ENCODE measurements around the gene SUSD2.
"Not testable (repeated sequence)": the region's sequence is repeated elsewhere in the genome, so short reads cannot be mapped to it uniquely, and the experiment has no call there.

SUSD2 gene

DNA sequence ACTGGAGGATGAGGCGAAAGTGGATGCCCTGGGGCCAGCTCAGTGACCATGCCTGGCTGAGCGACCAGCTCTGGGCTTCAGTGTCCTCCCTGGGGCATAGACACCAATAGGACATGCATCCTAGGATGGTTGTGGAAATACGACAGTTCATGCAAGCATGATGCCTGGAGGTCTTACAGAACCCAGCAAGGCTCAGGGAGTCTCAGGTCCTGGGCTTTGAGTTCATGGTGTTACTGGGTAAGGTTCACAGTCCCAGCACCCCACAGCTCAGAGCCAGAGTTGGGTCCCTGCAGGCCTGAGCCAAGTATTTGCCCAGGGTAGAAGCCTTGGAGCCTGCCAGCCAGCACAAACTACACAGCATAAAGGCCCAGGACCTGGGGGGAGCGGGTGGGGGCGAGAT is 4.2 kb upstream of the SUSD2 start:
- DNase-seq (ENCODE audit: low read depth) = no peak

DNA sequence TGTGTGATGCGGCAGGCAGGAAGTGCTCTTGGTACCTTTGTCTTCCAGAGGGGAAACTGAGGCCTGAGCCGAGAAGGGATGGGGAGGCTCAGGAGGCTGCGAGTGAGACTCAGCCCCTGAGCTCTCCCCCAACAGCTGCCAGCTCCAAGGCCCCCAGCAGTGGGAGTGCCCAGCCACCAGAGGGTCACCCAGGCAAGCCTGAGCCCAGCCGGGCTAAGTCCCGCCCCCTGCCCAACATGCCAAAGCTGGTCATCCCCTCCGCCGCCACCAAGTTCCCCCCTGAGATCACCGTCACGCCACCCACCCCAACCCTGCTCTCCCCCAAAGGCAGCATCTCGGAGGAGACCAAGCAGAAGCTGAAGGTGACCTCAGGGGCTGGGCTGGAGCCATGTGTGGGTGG is 3.8 kb upstream of the SUSD2 start:
- no peak for DNase-seq (ENCODE audit: low read depth)

DNA sequence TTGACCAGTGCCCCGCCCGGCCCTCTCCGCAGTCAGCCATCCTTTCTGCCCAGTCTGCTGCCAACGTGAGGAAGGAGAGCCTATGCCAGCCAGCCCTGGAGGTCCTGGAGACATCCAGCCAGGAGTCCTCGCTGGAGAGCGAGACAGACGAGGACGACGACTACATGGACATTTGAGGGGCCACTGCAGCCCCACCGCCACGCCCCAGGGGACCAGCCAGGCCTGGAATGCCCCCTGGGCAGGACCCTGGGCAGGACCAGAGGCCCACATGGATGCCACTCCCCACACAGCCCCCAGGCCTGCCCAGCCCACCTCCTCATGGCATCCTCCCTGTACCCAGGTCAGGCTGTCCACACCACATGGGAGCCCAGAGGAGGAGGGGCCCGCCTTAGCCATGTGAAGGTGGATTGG is 3.3 kb upstream of the SUSD2 start:
- no peak for DNase-seq (ENCODE audit: low read depth)

DNA sequence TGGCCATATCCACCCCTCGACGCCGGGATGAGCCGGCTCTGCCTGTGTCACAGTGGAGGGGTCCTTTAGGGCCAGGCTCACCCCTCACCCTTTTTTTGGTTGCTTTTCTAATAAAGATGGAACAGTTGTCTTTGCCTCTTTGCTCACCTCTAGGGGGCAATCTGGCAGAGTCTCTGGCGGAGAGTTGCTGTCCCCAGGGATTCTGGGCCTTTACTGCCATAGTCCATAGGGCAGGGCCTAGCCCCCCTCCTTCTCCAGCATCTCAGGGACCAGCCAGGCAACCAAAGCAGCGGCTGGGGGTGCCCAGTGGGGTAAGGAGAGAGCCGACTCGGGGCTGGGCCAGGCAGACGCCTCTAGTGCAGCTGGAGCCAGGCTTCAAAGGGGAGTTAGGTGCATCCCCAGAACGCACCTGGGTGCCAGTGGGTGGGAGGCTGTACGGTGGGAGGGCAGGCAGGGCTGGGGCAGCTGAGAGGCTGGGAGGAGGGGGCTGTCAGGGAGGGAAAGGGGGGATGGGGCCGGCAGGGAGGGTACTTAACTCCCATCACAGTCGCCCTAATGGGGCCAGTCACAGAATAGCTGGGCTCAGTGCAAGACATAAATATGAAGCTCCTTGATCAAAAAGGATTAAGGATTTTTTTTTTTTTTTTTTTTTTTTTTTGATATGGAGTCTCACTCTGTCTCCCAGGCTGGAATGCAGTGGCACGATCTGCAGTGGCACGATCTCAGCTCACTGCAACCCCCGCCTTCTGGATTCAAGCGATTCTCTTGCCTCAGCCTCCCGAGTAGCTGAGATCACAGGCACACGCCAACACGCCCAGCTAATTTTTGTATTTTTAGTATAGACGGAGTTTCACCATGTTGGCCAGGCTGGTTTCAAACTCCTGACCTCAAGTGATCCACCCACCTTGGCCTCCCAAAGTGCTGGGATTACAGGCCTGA is 2.5 kb upstream of the SUSD2 start:
- DNase-seq (ENCODE audit: low read depth) = no peak

DNA sequence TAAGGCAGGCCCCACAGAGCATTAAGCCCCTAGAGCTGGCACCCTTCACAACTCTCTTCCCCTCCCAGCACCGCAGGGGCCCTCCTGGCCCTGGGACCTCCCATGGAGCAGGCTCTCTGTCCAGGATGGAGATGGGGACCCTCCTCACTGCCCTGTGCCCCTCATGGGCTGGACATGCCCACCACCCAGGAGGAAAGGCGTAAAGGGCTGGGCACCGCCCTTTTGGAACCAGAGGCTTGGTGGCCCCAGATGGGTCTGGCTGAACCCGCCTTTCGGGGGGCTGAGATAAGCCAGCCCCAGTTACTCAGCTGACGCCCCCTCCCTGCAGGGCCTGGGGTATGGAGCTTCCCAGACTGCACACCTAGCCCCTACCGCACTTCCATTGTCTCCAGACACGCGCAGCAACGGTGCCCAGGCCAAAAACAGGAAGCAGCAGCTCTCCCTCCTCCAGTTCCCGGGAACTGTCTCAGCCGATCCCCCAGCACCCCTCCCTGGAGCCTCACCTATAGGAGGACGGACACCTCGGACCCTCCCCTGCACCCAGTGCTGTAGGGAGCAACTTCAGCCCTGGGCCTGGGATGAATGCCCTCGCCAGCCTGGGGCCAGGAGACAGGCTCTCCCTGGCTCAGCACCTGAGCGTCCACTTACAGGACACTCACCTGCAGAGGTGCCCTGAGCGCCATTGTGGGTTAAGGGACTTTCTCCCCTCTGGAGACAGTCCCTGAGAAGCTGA is 1.6 kb upstream of the SUSD2 start:
- no peak for DNase-seq (ENCODE audit: low read depth)

DNA sequence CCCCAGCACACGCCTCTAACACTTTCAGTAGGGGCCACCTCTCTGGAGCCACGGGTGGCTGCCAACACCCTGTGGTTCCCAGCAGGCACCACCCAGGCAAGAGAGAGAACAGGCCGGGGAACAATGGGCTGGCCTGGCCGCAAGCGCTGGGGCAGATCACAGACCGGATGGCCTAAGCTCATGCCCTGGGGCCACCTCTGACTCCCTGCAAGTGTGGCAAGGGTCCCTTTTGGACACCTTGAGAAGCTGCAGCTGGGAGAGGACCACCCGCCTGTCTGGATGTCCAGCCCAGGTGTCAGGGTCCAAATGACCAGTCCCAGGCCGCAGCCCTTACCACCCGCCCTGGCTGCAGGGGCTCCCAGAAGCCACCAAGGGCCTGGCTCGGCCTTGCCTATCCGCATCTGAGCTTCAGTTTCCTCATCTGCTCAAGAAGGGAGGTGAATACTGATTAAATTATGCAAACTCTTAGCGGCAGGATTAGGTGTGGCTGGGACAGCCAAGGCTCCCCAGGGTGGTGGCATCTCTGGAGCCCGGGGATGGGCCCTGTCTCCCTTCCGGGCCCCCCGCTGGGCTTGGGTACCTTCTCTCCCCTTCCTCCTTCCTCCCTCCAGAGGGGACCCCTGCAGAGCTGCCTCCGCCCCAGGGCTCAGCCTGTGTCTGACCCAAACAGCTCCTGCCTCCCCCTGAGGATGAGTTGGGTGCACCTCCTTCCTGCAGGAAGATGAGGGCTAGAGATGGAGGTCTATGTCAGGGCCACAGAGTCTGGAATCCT is 785 bp upstream of the SUSD2 start:
- DNase-seq (ENCODE audit: low read depth) = no peak

DNA sequence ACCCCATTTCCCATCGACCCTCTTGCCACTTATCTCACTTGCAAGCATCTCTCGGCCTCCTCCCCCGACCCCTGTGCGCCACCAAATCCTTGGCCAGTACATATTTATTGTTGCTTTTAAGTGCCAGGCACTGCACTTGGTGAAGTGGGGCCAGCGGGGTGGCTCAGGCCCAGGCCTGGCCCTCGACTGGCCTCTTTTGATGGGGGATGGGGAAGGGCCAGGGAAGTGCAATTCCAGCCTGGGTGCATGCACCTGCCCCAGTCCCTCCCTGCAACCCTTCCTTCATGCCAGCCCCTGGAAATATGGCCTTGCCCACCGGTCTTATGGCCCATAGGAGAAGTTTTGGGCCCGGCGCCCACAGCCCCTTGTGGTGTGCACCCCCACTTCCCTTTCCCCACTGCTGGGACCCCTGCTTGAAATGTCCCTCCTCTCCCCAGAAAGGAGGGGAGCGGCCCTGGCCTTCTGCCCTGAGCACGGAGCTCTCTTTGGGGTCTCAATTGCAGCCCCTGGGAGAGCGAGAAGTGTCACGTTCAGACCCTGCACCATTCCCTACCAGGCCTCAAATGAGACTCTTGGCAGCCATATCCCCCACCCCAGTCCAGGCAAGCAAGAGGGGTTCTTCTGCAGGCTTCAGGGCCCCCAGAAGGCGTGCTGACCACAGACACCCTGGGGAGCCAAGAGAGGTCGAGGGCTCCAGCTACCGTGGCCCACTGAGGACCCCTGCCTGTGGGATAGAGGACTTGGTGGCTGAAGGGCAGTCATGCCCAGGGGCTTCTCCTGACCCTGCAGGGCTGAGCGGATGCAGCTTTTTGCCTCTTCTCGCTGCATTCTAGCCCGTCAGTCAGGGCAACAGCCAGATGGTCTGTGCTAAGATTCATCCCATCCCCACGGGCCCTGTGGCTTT is 961 bp downstream of the SUSD2 start:
- DNase-seq (ENCODE audit: low read depth) = no peak

DNA sequence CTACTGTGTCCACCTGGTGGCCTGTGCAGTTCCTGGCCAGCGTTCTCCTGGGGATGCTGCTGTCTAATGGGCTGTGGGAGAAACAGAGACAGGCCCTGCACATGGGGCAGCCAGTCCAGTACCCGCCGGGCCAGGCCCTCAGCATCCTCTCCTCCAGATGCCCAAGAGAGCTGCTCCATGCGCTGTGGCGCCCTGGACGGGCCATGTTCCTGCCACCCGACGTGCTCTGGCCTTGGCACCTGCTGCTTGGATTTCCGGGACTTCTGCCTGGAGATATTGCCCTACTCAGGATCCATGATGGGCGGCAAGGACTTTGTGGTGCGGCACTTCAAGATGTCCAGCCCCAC is 1.6 kb downstream of the SUSD2 start:
- not testable (repeated sequence) for DNase-seq (ENCODE audit: low read depth)

DNA sequence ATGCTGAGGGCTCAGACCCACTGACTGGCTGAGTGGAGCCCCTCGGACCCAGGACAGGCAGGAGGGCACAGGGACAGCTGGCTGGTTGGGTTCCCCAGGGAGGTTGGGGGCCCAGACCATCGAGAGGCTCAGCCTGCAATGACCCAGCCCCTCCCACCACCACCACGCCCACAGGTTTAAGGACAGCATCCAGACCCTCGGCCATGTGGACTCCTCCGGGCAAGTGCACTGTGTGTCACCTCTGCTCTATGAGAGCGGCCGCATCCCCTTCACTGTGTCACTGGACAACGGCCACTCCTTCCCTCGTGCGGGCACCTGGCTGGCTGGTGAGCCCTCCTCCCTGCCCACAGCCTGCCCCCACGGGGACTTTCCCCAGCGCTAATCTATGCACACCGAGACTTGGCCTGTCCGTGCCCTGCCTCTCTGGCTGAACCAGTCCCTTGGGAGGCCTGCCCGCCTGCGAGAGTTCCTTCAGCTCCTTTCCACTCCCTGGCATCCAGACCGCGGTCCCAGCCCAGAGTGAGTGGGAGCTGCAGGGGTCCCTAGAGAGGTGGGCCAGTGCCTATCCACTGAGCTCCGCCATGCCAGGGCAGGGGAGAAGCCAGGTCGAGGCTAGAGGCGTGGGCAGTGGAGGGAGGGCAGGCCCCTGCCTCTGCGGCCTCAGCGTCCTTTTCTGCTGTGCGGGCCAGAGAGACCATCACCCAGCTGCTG is 2.2 kb downstream of the SUSD2 start:
- no peak for DNase-seq (ENCODE audit: low read depth)

DNA sequence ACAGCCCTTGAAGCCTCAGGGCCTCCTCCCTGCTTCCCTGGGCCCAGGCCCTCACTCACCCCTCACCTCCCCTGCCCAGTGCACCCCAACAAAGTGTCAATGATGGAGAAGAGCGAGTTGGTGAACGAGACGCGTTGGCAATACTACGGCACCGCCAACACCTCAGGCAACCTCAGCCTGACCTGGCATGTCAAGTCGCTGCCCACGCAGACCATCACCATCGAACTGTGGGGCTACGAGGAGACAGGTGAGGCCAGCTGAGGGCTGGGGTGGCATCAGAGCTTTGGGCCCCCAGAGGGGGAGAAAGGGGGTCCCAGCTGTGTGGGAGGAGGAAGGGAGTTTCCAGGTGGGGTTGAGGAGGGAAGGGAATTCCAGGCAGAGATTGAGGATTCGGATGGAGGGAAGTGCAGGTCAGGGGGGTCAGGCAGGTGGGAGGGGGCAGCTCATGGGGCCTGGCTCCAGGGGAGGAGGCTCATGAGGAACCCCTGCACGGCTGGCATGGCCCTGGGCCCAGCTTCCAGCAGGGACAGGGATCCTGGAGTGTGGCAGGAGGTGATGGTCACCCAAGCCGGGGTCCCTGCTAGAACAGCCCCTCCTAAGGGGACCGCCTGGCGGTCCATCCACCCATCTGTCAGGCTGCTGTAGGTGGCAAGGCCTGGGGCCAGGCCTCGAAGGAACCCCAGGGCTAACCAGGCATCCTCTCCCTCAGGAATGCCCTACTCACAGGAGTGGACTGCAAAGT is 2.9 kb downstream of the SUSD2 start:
- no peak for DNase-seq (ENCODE audit: low read depth)

DNA sequence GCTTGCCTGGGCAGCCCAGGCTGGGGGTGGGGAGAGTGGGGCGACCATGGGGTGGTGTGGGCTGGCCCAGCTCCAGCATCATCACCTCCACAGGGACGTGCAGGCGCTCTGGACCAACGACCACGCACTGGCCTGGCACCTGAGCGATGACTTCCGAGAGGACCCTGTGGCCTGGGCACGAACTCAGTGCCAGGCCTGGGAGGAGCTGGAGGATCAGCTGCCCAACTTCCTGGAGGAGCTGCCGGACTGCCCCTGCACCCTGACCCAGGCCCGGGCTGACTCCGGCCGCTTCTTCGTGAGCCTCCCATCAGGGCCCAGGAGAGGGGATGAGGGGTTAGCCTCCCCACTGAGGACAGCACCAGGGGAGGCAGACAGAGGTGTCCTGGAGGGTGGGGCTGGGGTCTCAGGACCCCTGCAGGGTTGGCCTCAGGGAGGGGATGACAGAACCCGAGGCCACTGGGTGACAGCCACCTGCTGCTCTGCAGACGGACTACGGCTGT is 3.8 kb downstream of the SUSD2 start:
- DNase-seq (ENCODE audit: low read depth) = no peak

DNA sequence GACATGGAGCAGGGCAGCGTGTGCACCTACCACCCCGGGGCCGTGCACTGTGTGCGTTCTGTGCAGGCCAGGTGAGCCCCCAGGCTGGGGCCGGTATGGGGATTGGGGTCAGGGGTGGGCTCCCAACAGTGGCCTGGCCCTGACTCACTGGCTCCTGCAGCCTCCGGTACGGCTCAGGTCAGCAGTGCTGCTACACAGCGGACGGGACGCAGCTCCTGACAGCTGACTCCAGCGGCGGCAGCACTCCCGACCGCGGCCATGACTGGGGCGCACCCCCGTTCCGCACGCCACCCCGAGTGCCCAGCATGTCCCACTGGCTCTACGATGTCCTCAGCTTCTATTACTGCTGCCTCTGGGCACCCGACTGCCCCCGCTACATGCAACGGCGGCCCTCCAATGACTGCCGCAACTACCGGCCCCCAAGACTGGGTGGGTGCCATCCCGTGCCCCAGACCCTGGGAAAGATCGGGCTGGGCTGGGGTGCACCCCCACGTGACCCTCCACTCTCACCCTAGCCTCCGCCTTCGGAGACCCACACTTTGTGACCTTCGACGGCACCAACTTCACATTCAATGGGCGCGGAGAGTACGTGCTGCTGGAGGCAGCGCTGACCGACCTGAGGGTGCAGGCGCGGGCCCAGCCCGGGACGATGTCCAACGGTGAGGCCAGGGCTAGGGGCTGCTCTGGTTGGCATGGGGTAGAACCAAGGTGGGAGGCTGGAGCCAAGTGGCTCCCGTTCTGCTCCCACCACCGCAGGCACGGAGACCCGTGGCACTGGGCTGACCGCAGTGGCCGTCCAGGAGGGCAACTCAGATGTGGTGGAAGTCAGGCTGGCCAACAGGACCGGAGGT is 4.4 kb downstream of the SUSD2 start:
- no peak for DNase-seq (ENCODE audit: low read depth)

DNA sequence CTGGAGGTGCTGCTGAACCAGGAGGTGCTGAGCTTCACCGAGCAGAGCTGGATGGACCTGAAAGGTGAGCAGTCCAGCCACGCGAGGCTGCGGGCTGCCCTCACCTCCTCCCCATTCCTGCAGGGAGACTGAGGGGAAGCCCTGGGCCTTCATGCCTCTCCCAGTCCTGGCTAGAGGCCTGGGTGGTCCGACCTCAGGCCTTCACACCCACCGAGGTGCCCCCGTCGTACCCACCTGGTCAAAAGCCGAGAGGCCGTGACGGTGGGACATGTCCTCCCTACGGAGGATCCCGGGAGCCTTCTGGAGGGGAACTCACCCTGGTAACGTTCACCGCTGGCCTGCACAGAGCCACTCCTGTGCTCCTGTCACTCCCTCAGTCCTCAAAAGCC is 5.1 kb downstream of the SUSD2 start:
- DNase-seq (ENCODE audit: low read depth) = no peak

DNA sequence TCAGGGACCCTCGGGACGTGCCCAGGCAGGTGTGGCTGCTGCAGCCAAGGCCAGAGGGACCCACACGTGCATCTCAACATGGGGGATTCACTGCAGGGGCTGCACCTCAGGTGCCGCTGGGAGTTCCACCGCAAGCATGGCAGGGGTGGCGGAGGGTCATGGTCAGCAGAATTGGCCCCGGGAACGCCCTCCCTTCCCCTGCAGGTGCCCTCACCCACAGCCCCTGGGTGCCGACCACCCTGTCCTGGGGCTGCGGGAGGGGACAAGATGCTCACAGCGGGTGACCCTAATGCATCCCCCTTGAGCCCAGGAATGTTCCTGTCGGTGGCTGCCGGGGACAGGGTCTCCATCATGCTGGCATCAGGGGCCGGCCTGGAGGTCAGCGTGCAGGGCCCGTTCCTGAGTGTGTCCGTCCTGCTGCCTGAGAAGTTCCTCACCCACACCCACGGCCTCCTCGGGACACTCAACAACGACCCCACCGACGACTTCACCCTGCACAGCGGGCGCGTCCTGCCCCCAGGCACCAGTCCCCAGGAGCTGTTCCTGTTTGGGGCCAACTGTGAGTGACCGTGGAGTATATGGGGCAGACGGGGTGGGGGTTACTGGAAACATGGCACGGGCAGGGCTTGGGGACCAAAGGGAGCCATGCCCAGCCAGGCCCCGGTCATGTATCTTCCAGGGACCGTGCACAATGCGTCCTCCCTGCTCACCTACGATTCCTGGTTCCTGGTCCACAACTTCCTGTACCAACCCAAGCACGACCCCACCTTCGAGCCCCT is 5.8 kb downstream of the SUSD2 start:
- DNase-seq (ENCODE audit: low read depth) = no peak

DNA sequence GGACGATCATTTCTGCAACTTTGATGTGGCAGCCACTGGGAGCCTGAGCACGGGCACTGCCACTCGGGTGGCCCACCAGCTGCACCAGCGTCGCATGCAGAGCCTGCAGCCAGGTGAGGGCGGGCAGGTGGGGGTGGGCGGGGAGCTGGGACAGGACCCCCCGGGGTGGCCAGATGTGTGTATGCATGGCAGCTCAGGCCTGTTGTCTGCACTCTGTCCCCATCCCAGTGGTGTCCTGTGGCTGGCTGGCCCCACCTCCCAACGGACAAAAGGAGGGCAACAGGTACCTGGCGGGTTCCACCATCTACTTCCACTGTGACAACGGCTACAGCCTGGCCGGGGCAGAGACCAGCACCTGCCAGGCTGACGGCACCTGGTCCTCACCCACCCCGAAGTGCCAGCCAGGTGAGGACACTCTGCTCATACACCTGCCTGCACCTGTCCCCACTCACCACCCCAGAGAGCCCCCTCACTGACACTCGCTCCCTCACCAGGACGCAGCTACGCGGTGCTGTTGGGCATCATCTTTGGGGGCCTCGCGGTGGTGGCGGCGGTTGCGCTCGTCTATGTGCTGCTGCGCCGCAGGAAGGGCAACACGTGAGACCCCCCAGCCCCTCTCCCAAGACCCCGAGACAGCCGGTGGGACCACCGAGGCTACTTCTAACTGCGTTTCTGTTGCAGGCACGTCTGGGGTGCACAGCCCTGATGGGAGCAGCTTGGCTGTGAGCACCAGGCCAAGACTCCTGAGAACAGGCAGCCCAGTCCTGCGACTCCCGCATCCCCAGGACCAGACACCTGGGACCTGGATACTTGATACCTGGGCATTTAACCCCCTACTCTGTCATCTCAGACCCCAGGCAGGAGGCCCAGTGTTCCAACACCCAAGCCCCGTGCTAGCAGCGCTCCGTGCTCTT is 6.7 kb downstream of the SUSD2 start:
- no peak for DNase-seq (ENCODE audit: low read depth)

DNA sequence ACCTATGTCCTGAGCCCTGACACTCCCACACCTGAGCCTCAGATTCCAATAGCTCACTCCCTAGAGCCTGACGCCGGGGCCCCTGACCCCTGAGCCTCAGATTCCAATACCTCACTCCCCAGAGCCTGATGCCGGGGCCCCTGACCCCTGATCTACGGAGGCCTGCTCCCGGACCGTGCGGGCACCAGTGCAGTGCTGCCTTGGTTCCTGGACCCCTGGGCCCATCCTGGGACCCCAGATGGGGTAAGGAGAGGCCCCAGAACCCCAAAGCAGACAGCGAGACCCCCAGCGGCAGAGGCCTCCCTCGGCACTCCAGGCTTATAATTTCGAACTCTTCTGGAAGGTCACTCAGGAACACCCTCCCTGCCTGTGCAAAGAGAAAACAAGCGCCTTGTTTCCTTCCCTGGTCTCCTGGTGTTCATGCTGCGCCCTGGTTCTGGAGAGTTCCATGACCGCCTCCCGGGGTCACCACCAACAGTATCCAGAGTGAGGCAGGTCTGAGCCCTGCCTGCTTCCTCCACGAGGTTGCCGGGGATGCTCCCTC is 7.5 kb downstream of the SUSD2 start:
- DNase-seq (ENCODE audit: low read depth) = no peak

Measured in stimulated activated CD8-positive, alpha-beta memory T cell treated with anti-CD3 and anti-CD28 coated beads, Interleukin-12 subunit alpha, Interleukin-12 subunit beta, amount 100 ng/mL, for 1 hour (primary cell).